ENCODE measurements around the gene DNAH6. TPM values are rescaled to one million over a fixed set of nuclear protein-coding genes. Genes with fewer than 3 reads are reported as not detected.

The DNAH6 gene
- total RNA-seq, 1 experiment from 2014 or later = 0.32 TPM

- intact Hi-C loops (cut with micrococcal nuclease; ENCODE audit: unreplicated experiment) = no loop called here
- no TSS peak for BruUV-seq (replicated peaks)
- DNase-seq = no peak
- H3K36me3 Mint-ChIP-seq (ENCODE audit: insufficient read depth, unreplicated experiment) = no peaks in the 10 kb centered on the region
- no peak overlapping the region for H3K4me3 Mint-ChIP-seq (ENCODE audit: unreplicated experiment)
- Histone ChIP-seq H3K27me3 (replicated peaks; ENCODE audit: control insufficient read depth, insufficient read depth, low read length) (no peaks in the 10 kb centered on the region; the same call in 1 of the 2 replicates), H3K4me1 (no peaks in the 10 kb centered on the region), H3K9me3 (no peaks in the 10 kb centered on the region; the same call in 1 of the 2 replicates), H3K4me3 (ENCODE audit: low read depth, low read length) (no peak overlapping the region), H3K36me3 (ENCODE audit: control insufficient read depth, insufficient read depth, low read length) (no peaks in the 10 kb centered on the region)
- peaks cover 15% of the 10 kb centered on the region for H3K9me3 Mint-ChIP-seq (ENCODE audit: unreplicated experiment)
- no peak overlapping the region for H3K27ac Mint-ChIP-seq (ENCODE audit: unreplicated experiment)
- peaks cover 12% of the 10 kb centered on the region for H3K27me3 Mint-ChIP-seq (ENCODE audit: insufficient read depth, unreplicated experiment)
- ChIA-PET CTCF (no interaction called here), POLR2A (no interaction called here)
- H3K4me1 Mint-ChIP-seq (ENCODE audit: low read depth, unreplicated experiment) = no peaks in the 10 kb centered on the region
- TF ChIP-seq, protein P1, sequence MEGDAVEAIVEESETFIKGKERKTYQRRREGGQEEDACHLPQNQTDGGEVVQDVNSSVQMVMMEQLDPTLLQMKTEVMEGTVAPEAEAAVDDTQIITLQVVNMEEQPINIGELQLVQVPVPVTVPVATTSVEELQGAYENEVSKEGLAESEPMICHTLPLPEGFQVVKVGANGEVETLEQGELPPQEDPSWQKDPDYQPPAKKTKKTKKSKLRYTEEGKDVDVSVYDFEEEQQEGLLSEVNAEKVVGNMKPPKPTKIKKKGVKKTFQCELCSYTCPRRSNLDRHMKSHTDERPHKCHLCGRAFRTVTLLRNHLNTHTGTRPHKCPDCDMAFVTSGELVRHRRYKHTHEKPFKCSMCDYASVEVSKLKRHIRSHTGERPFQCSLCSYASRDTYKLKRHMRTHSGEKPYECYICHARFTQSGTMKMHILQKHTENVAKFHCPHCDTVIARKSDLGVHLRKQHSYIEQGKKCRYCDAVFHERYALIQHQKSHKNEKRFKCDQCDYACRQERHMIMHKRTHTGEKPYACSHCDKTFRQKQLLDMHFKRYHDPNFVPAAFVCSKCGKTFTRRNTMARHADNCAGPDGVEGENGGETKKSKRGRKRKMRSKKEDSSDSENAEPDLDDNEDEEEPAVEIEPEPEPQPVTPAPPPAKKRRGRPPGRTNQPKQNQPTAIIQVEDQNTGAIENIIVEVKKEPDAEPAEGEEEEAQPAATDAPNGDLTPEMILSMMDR (IDR thresholded peaks at IDR 0.05; ENCODE audit: insufficient read depth in 1 of 2, low read depth in 1 of 2, low read length in 1 of 2, severe bottlenecking in 1 of 2, unreplicated experiment in 1 of 2) = no peak
These were observed 334.2 kb downstream of the DNAH6 start for GRCh38 chr2:84850471-84850870.

- Mint-ChIP-seq H3K27ac (ENCODE audit: unreplicated experiment) (no peak overlapping the region), H3K27me3 (ENCODE audit: insufficient read depth, unreplicated experiment) (peaks cover 14% of the 10 kb centered on the region), H3K4me1 (ENCODE audit: low read depth, unreplicated experiment) (no peaks in the 10 kb centered on the region), H3K4me3 (ENCODE audit: unreplicated experiment) (no peak overlapping the region), H3K9me3 (ENCODE audit: unreplicated experiment) (peaks cover 15% of the 10 kb centered on the region), H3K36me3 (ENCODE audit: insufficient read depth, unreplicated experiment) (no peaks in the 10 kb centered on the region)
- no peaks in the 10 kb centered on the region for H3K4me1 ChIP-seq
- POLR2A ChIA-PET = no interaction called here
- H3K27me3 ChIP-seq (replicated peaks; ENCODE audit: control insufficient read depth, insufficient read depth, low read length) = no peaks in the 10 kb centered on the region; the same call in 1 of the 2 replicates
- H3K36me3 ChIP-seq (ENCODE audit: control insufficient read depth, insufficient read depth, low read length) = no peaks in the 10 kb centered on the region
- no TSS peak for BruUV-seq (replicated peaks)
- H3K4me3 ChIP-seq (ENCODE audit: low read depth, low read length) = no peak overlapping the region
- TF ChIP-seq, protein P1 (IDR thresholded peaks at IDR 0.05; ENCODE audit: insufficient read depth in 1 of 2, low read depth in 1 of 2, low read length in 1 of 2, severe bottlenecking in 1 of 2, unreplicated experiment in 1 of 2) = no peak
- intact Hi-C loops (cut with micrococcal nuclease; ENCODE audit: unreplicated experiment) = no loop called here
- DNase-seq = no peak
- CTCF ChIA-PET = no interaction called here
- H3K9me3 ChIP-seq = no peaks in the 10 kb centered on the region; the same call in 1 of the 2 replicates
These were observed 335.6 kb downstream of the DNAH6 start for GRCh38 chr2:84851876-84852275.

DNA sequence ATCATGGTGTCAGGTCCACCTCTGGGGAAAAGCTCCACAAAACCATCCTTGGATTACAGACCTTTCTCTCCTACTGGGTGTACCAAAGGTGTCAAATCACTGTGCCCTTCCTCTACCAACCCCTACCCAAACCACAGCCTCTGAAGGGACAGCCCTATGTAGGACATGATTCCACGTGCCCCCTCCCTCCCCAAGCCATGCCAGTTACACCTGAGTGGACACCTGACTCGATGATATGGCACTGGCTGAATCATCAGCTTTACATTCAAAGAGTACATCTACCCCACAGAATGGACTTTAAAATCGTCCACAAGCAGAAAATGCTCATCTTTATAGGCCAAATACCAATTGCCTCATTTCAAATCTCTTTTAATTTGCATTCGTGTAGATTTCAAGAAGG is 338.6 kb downstream of the DNAH6 start:
- no peak overlapping the region for H3K27ac Mint-ChIP-seq (ENCODE audit: unreplicated experiment)
- no peaks in the 10 kb centered on the region for H3K4me1 Mint-ChIP-seq (ENCODE audit: low read depth, unreplicated experiment)
- Histone ChIP-seq H3K36me3 (ENCODE audit: control insufficient read depth, insufficient read depth, low read length) (no peaks in the 10 kb centered on the region), H3K4me1 (no peaks in the 10 kb centered on the region), H3K27me3 (replicated peaks; ENCODE audit: control insufficient read depth, insufficient read depth, low read length) (no peaks in the 10 kb centered on the region), H3K9me3 (no peaks in the 10 kb centered on the region; the same call in 1 of the 2 replicates), H3K4me3 (ENCODE audit: low read depth, low read length) (no peak overlapping the region)
- H3K36me3 Mint-ChIP-seq (ENCODE audit: insufficient read depth, unreplicated experiment) = no peaks in the 10 kb centered on the region
- intact Hi-C loops (cut with micrococcal nuclease; ENCODE audit: unreplicated experiment) = no loop called here
- ChIA-PET CTCF (no interaction called here), POLR2A (no interaction called here)
- TF ChIP-seq, protein P1 (IDR thresholded peaks at IDR 0.05; ENCODE audit: insufficient read depth in 1 of 2, low read depth in 1 of 2, low read length in 1 of 2, severe bottlenecking in 1 of 2, unreplicated experiment in 1 of 2) = no peak
- H3K9me3 Mint-ChIP-seq (ENCODE audit: unreplicated experiment) = peaks cover 15% of the 10 kb centered on the region
- no peak for DNase-seq
- H3K27me3 Mint-ChIP-seq (ENCODE audit: insufficient read depth, unreplicated experiment) = peaks cover 3% of the 10 kb centered on the region
- H3K4me3 Mint-ChIP-seq (ENCODE audit: unreplicated experiment) = no peak overlapping the region
- no TSS peak for BruUV-seq (replicated peaks)

All from Caco-2 (cell line).